Type B pancreatic cell (in vitro differentiated cells): Measurements from ENCODE around the gene SERPINA12. TPM values are rescaled to one million over a fixed set of nuclear protein-coding genes. Genes with fewer than 3 reads are reported as not detected.

ENCODE experiments used
- DNase-seq: peaks from one replicate; pipeline ENCODE4 v3.0.0; 2021; ENCODE audit warnings: mixed read lengths; ENCODE audit not compliant: unreplicated experiment; ENCODE audit errors: extremely low spot score
- H3K27ac Mint-ChIP-seq: 2 replicates; pipeline ENCODE4 v1.8.0; 2021; ENCODE audit warnings: mild to moderate bottlenecking, mixed read lengths
- H3K27me3 Mint-ChIP-seq: 2 replicates; pipeline ENCODE4 v1.8.0; 2021; ENCODE audit warnings: mixed read lengths
- H3K36me3 Mint-ChIP-seq: 2 replicates; pipeline ENCODE4 v1.8.0; 2021; ENCODE audit warnings: mixed read lengths
- H3K4me1 Mint-ChIP-seq: one replicate; pipeline ENCODE4 v1.8.0; 2021; ENCODE audit warnings: mixed read lengths; ENCODE audit not compliant: unreplicated experiment
- H3K4me3 Mint-ChIP-seq: 2 replicates; pipeline ENCODE4 v1.8.0; 2021; ENCODE audit warnings: mild to moderate bottlenecking, mixed read lengths
- H3K9me3 Mint-ChIP-seq: 2 replicates; pipeline ENCODE4 v1.8.0; 2021; ENCODE audit warnings: mixed read lengths
- CTCF ChIP-seq: fragments of 200-600 bp; sonication (generic); conservative IDR thresholded peaks from 2 replicates; pipeline ENCODE4 v1.5.0; 2021; ENCODE audit warnings: antibody characterized with exemption, mild to moderate bottlenecking
- total RNA-seq: library from RNA; stranded (reverse); gene quantifications from 2 replicates; pipeline ENCODE4 v1.2.1, GENCODE V29; 2021; ENCODE audit warnings: low replicate concordance

Gene SERPINA12
- total RNA-seq, 1 donor from 2014 or later = not detected

GRCh38 chr14:94473666-94474410 lies 35.4 kb downstream of the SERPINA12 start:
- no peak overlapping the region for H3K4me3 Mint-ChIP-seq
- H3K9me3 Mint-ChIP-seq = peaks cover 4% of the 10 kb centered on the region
- H3K4me1 Mint-ChIP-seq = no peaks in the 10 kb centered on the region
- peaks cover 9% of the 10 kb centered on the region for H3K27me3 Mint-ChIP-seq
- peaks cover 2% of the 10 kb centered on the region for H3K36me3 Mint-ChIP-seq
- no peak for DNase-seq
- H3K27ac Mint-ChIP-seq = no peak overlapping the region
- no peak for TF ChIP-seq CTCF

GRCh38 chr14:94472842-94473241 lies 36.4 kb downstream of the SERPINA12 start:
- peaks cover 13% of the 10 kb centered on the region for H3K27me3 Mint-ChIP-seq
- H3K36me3 Mint-ChIP-seq = no peaks in the 10 kb centered on the region
- no peak overlapping the region for H3K27ac Mint-ChIP-seq
- H3K4me1 Mint-ChIP-seq = no peaks in the 10 kb centered on the region
- no peaks in the 10 kb centered on the region for H3K9me3 Mint-ChIP-seq
- TF ChIP-seq CTCF = no peak
- H3K4me3 Mint-ChIP-seq = no peak overlapping the region
- no peak for DNase-seq

GRCh38 chr14:94471045-94471444 lies 38.2 kb downstream of the SERPINA12 start:
- H3K4me3 Mint-ChIP-seq = no peak overlapping the region
- peaks cover 21% of the 10 kb centered on the region for H3K27me3 Mint-ChIP-seq
- DNase-seq = no peak
- H3K9me3 Mint-ChIP-seq = peaks cover 4% of the 10 kb centered on the region
- no peak for TF ChIP-seq CTCF
- H3K36me3 Mint-ChIP-seq = no peaks in the 10 kb centered on the region
- no peaks in the 10 kb centered on the region for H3K4me1 Mint-ChIP-seq
- H3K27ac Mint-ChIP-seq = no peak overlapping the region

- H3K4me1 Mint-ChIP-seq = no peaks in the 10 kb centered on the region
- peaks cover 6% of the 10 kb centered on the region for H3K9me3 Mint-ChIP-seq
- no peak overlapping the region for H3K27ac Mint-ChIP-seq
- H3K27me3 Mint-ChIP-seq = peaks cover 25% of the 10 kb centered on the region
- DNase-seq = no peak
- TF ChIP-seq CTCF = no peak
- no peak overlapping the region for H3K4me3 Mint-ChIP-seq
- no peaks in the 10 kb centered on the region for H3K36me3 Mint-ChIP-seq
These were observed 39.0 kb downstream of the SERPINA12 start for GRCh38 chr14:94470311-94470710.

- Mint-ChIP-seq H3K4me3 (no peak overlapping the region), H3K9me3 (peaks cover 6% of the 10 kb centered on the region)
- DNase-seq = no peak
These were observed 40.0 kb downstream of the SERPINA12 start for GRCh38 chr14:94469261-94469660.

More at GRCh38 chr14:94469261-94469660, 40.0 kb downstream of the SERPINA12 start:
- TF ChIP-seq CTCF = no peak
- Mint-ChIP-seq H3K4me1 (no peaks in the 10 kb centered on the region), H3K27ac (no peak overlapping the region), H3K27me3 (peaks cover 25% of the 10 kb centered on the region), H3K36me3 (no peaks in the 10 kb centered on the region)
